K562 (cell line): ENCODE results near the gene MAP1LC3B. TPM values are rescaled to one million over a fixed set of nuclear protein-coding genes. Genes with fewer than 3 reads are reported as not detected.

Experiments used
- ATAC-seq: fragments of 200-7000 bp; cut with Tn5 transposase; 3 replicates; pipeline ENCODE4 v1.9.1; 2020; ENCODE audit warnings: moderate library complexity
- BruUV-seq: library from RNA; stranded (reverse); fragments of 400-500 nt; replicated peaks from 2 replicates; lab custom pipeline; 2021; lab: Mats Ljungman, UMichigan
- CTCF ChIA-PET: fragments of 300-600 bp; formaldehyde crosslinking; extraction: SDS; loops from one replicate; lab custom pipeline; 2021; ENCODE audit warnings: low intra/inter-chr PET ratio; lab: Yijun Ruan, JAX
- POLR2A ChIA-PET: fragments of 300-600, 350-650 bp; sonication (Branson Sonifier 250); formaldehyde crosslinking; extraction: SDS; loops from one replicate; lab custom pipeline; 2021; ENCODE audit warnings: antibody characterized with exemption, inconsistent platforms; lab: Yijun Ruan, JAX
- DNase-seq, 4 experiments: peaks; one replicate each; pipeline versions ENCODE4 v3.0.0 to v3.0.0-alpha.2; 2011 to 2018; ENCODE audit warnings: low spot score in 3 of 4, mixed read lengths in 3 of 4; ENCODE audit errors: extremely low read depth in 1 of 4
- FAIRE-seq: peaks from 2 replicates; lab custom pipeline; 2011; peaks lifted over from hg19 to GRCh38; lab: Jason Lieb, UNC
- H2AFZ ChIP-seq: 2 replicates; pipeline ENCODE4 v1.6.0; 2011; ENCODE audit warnings: low read depth, low read length, control low read depth, inconsistent platforms
- H3K27ac ChIP-seq: fragments of 200-600 bp; 3 replicates; pipeline ENCODE4 v1.8.0; 2011; ENCODE audit warnings: low read depth, mild to moderate bottlenecking, control low read depth, inconsistent platforms, low read length, moderate library complexity, mixed read lengths; ENCODE audit errors: extremely low read depth
- H3K27me3 ChIP-seq, 2 experiments: fragments of 300-600 bp in 1 of 2; 2 replicates in 1 of 2; 3 replicates in 1 of 2; pipeline versions ENCODE4 v1.6.0 to v1.8.0; 2011; ENCODE audit warnings: inconsistent platforms in 2 of 2, low read length in 2 of 2, mild to moderate bottlenecking in 1 of 2, mixed read lengths in 1 of 2, moderate library complexity in 1 of 2; ENCODE audit not compliant: control insufficient read depth in 2 of 2, insufficient read depth in 2 of 2
- H3K36me3 ChIP-seq: fragments of 300-600 bp; 3 replicates; pipeline ENCODE4 v1.8.0; 2011; ENCODE audit warnings: mild to moderate bottlenecking, low read length, inconsistent platforms; ENCODE audit not compliant: control insufficient read depth, insufficient read depth
- H3K4me1 ChIP-seq, 2 experiments: fragments of 200-600 bp in 1 of 2; replicated peaks in 1 of 2; 2 replicates in 1 of 2; 3 replicates in 1 of 2; pipeline versions ENCODE4 v1.5.1 to v1.8.0; 2011; ENCODE audit warnings: inconsistent platforms in 2 of 2, low read length in 2 of 2, mild to moderate bottlenecking in 1 of 2, mixed read lengths in 1 of 2, moderate library complexity in 1 of 2; ENCODE audit not compliant: control insufficient read depth in 2 of 2, insufficient read depth in 2 of 2
- H3K4me2 ChIP-seq: 2 replicates; pipeline ENCODE4 v1.6.1; 2011; ENCODE audit warnings: low read length, control low read depth, inconsistent platforms, mixed read lengths; ENCODE audit not compliant: insufficient read depth
- H3K4me3 ChIP-seq: fragments of 200-600 bp; sonication (generic), shearing (Covaris generic); 2 replicates; pipeline ENCODE4 v1.5.1; 2016; ENCODE audit warnings: control low read depth, inconsistent platforms
- H3K79me2 ChIP-seq: fragments of 200-600 bp; 3 replicates; pipeline ENCODE4 v1.8.0; 2011; ENCODE audit warnings: low read length, inconsistent platforms; ENCODE audit not compliant: control insufficient read depth, insufficient read depth
- H3K9ac ChIP-seq, 2 experiments: 2 replicates each; pipeline versions ENCODE4 v1.6.0 to v1.6.1; 2011; ENCODE audit warnings: low read depth in 2 of 2, low read length in 2 of 2, control low read depth in 1 of 2, inconsistent platforms in 1 of 2, mild to moderate bottlenecking in 1 of 2, mixed read lengths in 1 of 2; ENCODE audit not compliant: insufficient read depth in 1 of 2
- H3K9me1 ChIP-seq: one replicate; pipeline ENCODE4 v1.6.0; 2011; ENCODE audit warnings: inconsistent platforms, mild to moderate bottlenecking, low read length, moderate library complexity; ENCODE audit not compliant: control insufficient read depth, insufficient read depth
- H3K9me3 ChIP-seq: replicated peaks from 2 replicates; pipeline ENCODE4 v1.5.1; 2011; ENCODE audit warnings: low read depth, low read length, inconsistent platforms; ENCODE audit not compliant: control insufficient read depth, insufficient read depth
- H4K20me1 ChIP-seq: replicated peaks from 2 replicates; pipeline ENCODE4 v1.6.1; 2011; ENCODE audit warnings: low read length, inconsistent platforms, mixed read lengths; ENCODE audit not compliant: control insufficient read depth, insufficient read depth
- BRD4 ChIP-seq: fragments of 200-600 bp; sonication (generic); IDR thresholded peaks from 2 replicates; pipeline ENCODE4 v1.6.1; 2017; ENCODE audit warnings: inconsistent platforms
- CHCHD3 ChIP-seq: fragments of 250-450 bp; sonication (Bioruptor Pico); IDR thresholded peaks from 2 replicates; pipeline ENCODE4 v2.1.2; 2022; ENCODE audit warnings: mild to moderate bottlenecking
- CREBBP ChIP-seq: IDR thresholded peaks from one replicate; pipeline ENCODE4 v1.6.1; 2012; ENCODE audit warnings: low read depth, mild to moderate bottlenecking, control low read depth, inconsistent platforms, low read length
- ETV5 ChIP-seq: sonication (generic); formaldehyde crosslinking; IDR thresholded peaks from 2 replicates; pipeline ENCODE4 v1.4.0; 2020; ENCODE audit warnings: low read depth, mild to moderate bottlenecking, missing genetic modification reagents
- EZH2 ChIP-seq: IDR thresholded peaks from 2 replicates; pipeline ENCODE4 v1.6.1; 2012; ENCODE audit warnings: low read depth, mild to moderate bottlenecking, inconsistent platforms, low read length, borderline replicate concordance
- HMG20A ChIP-seq: fragments of 450-650 bp; formaldehyde crosslinking; conservative IDR thresholded peaks from 2 replicates; pipeline ENCODE4 v1.4.0; 2020; ENCODE audit warnings: mild to moderate bottlenecking, mixed read lengths
- LEF1 ChIP-seq: fragments of 450-650 bp; IDR thresholded peaks from 2 replicates; pipeline ENCODE4 v1.6.1; 2016; ENCODE audit warnings: mild to moderate bottlenecking
- SAP30 ChIP-seq: fragments of 200-600 bp; sonication (generic); IDR thresholded peaks from 2 replicates; pipeline ENCODE4 v1.6.1; 2012; ENCODE audit warnings: borderline replicate concordance, low read depth, mild to moderate bottlenecking, moderate library complexity, low read length, control low read depth, inconsistent platforms; ENCODE audit not compliant: insufficient read depth, poor library complexity, severe bottlenecking
- TRIM24 ChIP-seq, 2 experiments: fragments of 450-650 bp; IDR thresholded peaks; 2 replicates each; pipeline ENCODE4 v1.6.1; 2016
- ZKSCAN3 ChIP-seq: fragments of 250-450 bp; sonication (Bioruptor Pico); IDR thresholded peaks from 2 replicates; pipeline ENCODE4 v1.4.0; 2020
- WGBS: fragments of 100-300 bp; shearing (Covaris generic); methylation state at CpG from one replicate; pipeline ENCODE4 v1.1.6; 2016; ENCODE audit warnings: low coverage, mixed read lengths; ENCODE audit not compliant: insufficient coverage; ENCODE audit errors: missing lambda C conversion rate; 5-methylcytosine and 5-hydroxymethylcytosine counted together
- in situ Hi-C: fragments of 300-500 bp; cut with MboI; formaldehyde crosslinking; loops from 4 replicates; pipeline ENCODE4 v1.15.0; 2018; ENCODE audit warnings: inconsistent platforms, mixed read lengths
- intact Hi-C: fragments of 100-400 bp; cut with micrococcal nuclease; formaldehyde crosslinking; loops from 2 replicates; pipeline ENCODE4 v1.14.2; 2022
- polyA plus RNA-seq, 8 experiments: library from polyadenylated mRNA; depleted of rRNA in 4 of 8; stranded (reverse) in 5 of 8; unstranded in 3 of 8; fragments of >200 nt; fragmentation: Nextera tagmentation in 2 of 8; fragmentation: Illumina TruSeq in 1 of 8; extraction: Ambion mirVana in 2 of 8; extraction: Trizol in 1 of 8; gene quantifications; 2 replicates each; pipeline versions ENCODE4 v1.2.1 to v1.2.3, GENCODE V29; 2011 to 2014; ENCODE audit warnings: inconsistent platforms in 1 of 8, missing spikeins in 1 of 8
- total RNA-seq, 7 experiments: library from RNA; depleted of rRNA in 6 of 7; stranded (reverse); fragments of >200 nt in 6 of 7; fragmentation: Illumina TruSeq in 2 of 7; extraction: Trizol in 2 of 7; gene quantifications; 2 replicates each; pipeline versions ENCODE4 v1.2.1 to v1.2.3, GENCODE V29; 2011 to 2021; ENCODE audit warnings: low replicate concordance in 1 of 7

The MAP1LC3B gene
- total and polyA plus RNA-seq, 9 of the 15 experiments (the other 6 are each of a cell fraction or from before 2014, with no cell fraction given) = 16.0 to 81.5 (median 36.7) TPM

DNA sequence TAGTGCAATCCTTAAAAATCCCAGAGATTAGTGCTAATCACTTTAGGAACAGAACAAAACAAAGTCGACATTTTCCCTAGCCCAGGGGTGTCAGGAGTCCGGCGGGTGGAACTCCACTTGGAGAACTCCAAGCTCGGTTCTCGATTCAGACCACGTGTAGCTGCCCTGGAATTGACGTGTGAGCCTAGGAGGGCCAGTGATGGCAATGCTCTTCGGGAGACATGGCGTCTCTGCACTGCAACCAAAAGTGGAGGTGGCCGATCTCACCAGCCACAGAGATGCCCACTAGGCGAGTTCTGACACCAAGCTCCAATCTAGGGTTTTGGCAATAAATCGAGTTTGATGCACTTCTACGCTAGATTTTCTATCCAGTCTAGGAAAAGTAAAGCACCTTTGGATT is 17.6 kb downstream of the MAP1LC3B start:
- 84% methylated on average over 13 of the region's 13 CpGs for WGBS
- H2AFZ ChIP-seq = no peak overlapping the region
- no peaks in the 10 kb centered on the region for H3K27me3 ChIP-seq
- FAIRE-seq (no peak), ATAC-seq (no peak), DNase-seq (no peak)
- POLR2A ChIA-PET = interaction anchor here (0.6 to 0.9 kb wide), 4 partner anchors 12 to 210 kb away, joined by 3 to 4 read pairs (median 3); no protein-coding TSS in a partner anchor
- H3K9ac ChIP-seq = no peak overlapping the region
- no peak overlapping the region for H3K4me3 ChIP-seq
- H3K4me1 ChIP-seq = peaks cover 0 to 5% of the 10 kb centered on the region in 2 experiments; a peak in 1 of 5 replicates
- no peaks in the 10 kb centered on the region for H3K9me1 ChIP-seq
- H3K79me2 ChIP-seq = no peaks in the 10 kb centered on the region
- no peaks in the 10 kb centered on the region for H3K9me3 ChIP-seq
- no peak overlapping the region for H3K4me2 ChIP-seq
- TF ChIP-seq BRD4 = no peak
- TF ChIP-seq ZKSCAN3 (CRISPR knock-in tag) = no peak
- TF ChIP-seq CHCHD3 (CRISPR knock-in tag) = no peak
- TF ChIP-seq SAP30 = no peak
- no peak for TF ChIP-seq EZH2
- no peak for TF ChIP-seq TRIM24 (IDR thresholded peaks at IDR 0.05)
- TF ChIP-seq CREBBP = no peak
- no peak for TF ChIP-seq LEF1
- no peak for TF ChIP-seq ETV5 (CRISPR knock-in tag)
- no peak for TF ChIP-seq HMG20A
- BruUV-seq = no TSS peak
- CTCF ChIA-PET = no interaction called here
- in situ Hi-C loops = no loop called here
- intact Hi-C loops = loop anchor here (10.0 kb wide), 1 partner anchor 155 kb away; no protein-coding TSS in a partner anchor
- peaks cover 5% of the 10 kb centered on the region for H4K20me1 ChIP-seq
- no peak overlapping the region for H3K27ac ChIP-seq
- peaks cover 56% of the 10 kb centered on the region; the same call in 2 of the 3 replicates for H3K36me3 ChIP-seq
